Fibroblast of the aortic adventitia (primary cell): ENCODE results near the gene ZFYVE26. TPM values are rescaled to one million over a fixed set of nuclear protein-coding genes. Genes with fewer than 3 reads are reported as not detected.

Experiments used
- DNase-seq: peaks from one replicate; pipeline ENCODE4 v3.0.0-alpha.2; 2010; ENCODE audit warnings: low read depth
- H3K4me3 ChIP-seq: 2 replicates; pipeline ENCODE4 v1.5.1; 2011; ENCODE audit warnings: low read depth, mild to moderate bottlenecking, control low read depth, low read length, moderate library complexity
- total RNA-seq: library from RNA; depleted of rRNA; stranded (reverse); fragments of >200 nt; gene quantifications from 2 replicates; pipeline ENCODE4 v1.2.3, GENCODE V29; 2012; ENCODE audit warnings: low replicate concordance
- TF ChIP-seq, protein P1 (sequence below): IDR thresholded peaks from 2 replicates; pipeline ENCODE4 v1.5.1; 2011; ENCODE audit warnings: mild to moderate bottlenecking, low read length, control low read depth, inconsistent platforms; ENCODE audit not compliant: insufficient read depth

The ZFYVE26 gene
- total RNA-seq, 1 donor, result 30.8 TPM

DNA sequence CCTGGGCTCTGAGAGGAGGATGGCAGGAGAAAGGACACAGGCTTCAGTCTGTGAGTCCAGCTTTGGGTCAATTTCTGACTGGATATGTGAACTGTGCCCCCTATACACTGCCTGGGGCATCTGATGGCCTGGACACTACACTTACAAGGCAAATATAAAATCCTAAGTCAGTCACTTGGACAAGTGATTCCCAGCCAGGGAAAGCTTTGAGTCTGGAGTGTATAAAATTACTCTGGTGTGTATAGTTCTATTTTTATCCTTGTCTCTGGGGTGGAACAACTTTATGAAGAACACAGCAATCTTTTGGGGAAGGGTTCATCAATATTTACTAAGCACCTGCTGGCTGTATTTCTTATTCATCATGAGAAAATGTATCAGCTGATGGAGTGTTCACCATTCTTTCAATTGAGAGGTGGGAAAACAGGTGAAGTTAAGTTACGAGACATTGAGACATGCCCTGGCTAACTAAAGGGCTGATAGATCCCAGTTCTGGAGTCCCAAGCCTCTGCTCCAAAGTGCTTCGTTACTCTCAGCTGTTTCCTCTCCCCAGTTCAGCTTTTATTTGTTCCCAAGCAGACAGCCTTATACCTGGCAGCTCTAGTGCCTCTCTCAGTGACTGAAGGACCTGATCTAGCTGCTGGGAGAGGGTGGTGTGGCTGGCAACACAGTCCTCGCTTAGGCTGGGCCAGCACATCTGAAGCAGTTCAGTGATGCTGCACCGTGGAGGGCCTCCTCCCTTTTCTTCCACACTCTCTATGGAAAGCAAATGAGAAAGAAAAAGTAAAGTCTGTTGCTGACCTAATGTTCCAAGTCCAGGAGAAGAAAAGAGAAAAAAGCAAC lies 30.9 kb downstream of the ZFYVE26 start:
- H3K4me3 ChIP-seq, result no peak overlapping the region
- TF ChIP-seq, protein P1, sequence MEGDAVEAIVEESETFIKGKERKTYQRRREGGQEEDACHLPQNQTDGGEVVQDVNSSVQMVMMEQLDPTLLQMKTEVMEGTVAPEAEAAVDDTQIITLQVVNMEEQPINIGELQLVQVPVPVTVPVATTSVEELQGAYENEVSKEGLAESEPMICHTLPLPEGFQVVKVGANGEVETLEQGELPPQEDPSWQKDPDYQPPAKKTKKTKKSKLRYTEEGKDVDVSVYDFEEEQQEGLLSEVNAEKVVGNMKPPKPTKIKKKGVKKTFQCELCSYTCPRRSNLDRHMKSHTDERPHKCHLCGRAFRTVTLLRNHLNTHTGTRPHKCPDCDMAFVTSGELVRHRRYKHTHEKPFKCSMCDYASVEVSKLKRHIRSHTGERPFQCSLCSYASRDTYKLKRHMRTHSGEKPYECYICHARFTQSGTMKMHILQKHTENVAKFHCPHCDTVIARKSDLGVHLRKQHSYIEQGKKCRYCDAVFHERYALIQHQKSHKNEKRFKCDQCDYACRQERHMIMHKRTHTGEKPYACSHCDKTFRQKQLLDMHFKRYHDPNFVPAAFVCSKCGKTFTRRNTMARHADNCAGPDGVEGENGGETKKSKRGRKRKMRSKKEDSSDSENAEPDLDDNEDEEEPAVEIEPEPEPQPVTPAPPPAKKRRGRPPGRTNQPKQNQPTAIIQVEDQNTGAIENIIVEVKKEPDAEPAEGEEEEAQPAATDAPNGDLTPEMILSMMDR, result no peak
- DNase-seq, result no peak

DNA sequence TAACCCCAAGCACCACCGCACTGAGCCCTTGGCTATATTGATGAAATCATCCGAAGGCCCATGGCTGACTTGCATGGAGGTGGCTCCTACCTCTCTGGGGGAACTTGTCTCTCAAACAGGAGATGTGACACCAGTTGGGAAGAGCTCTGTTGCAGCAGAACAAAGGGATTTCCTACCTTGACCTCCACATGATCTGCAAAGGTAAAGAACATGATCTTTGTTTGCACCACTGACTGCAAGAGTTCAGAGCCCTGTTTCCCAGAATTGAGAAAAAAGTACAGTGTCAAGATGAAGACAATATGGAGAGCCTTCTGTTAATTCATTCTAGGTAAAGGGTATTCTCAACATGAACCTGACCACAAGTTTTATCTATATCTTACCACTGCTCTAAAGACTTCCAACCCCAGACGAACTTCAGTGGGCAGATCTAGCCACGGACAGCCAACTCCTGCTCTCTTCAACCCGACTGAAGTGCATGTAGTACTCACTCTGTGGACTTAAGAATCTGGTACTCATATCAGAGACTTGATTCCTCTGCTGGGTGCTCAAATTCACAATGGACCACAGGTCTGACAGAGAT lies 32.1 kb downstream of the ZFYVE26 start:
- DNase-seq, result no peak
- H3K4me3 ChIP-seq, result no peak overlapping the region
- TF ChIP-seq, protein P1, result no peak

DNA sequence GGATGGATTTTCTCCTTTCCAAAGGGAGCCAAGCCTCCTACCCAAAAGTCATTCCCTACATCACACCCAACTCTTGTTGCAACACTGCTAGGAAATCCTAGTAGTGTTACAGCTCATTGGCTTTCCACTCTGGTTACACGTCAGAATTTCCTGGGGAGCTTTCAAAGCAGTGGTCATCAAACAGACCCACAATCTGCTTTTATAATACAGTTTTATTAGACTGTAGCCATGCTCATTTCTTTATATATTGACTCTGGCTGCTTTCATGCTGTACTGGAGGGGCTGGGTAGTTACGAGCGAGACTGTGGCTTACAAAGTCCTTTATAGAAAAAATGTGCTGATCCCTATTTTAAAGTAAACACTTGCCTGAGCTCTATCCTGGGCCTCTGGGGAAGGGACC lies 34.3 kb downstream of the ZFYVE26 start:
- TF ChIP-seq, protein P1, result no peak
- no peak for DNase-seq
- no peak overlapping the region for H3K4me3 ChIP-seq

DNA sequence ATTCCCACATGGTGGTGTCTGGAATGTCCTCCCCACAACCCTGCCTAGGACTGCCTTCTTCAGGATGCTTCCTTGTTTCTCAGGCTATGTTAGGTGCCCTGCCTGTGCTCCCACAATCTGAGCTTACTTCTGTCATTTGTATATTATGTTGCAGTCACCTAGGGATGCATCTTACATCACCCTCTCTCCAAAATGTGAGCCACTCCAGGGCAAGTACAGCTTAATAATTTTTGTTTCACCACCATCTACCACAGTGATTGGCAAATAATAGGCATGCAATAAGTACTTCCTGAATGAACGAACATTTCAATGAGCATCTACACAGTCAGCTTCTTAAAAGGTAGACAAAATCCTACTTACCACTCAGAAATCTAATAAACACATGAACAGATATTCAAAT lies 37.6 kb downstream of the ZFYVE26 start:
- H3K4me3 ChIP-seq, result no peak overlapping the region
- DNase-seq, result no peak
- TF ChIP-seq, protein P1, result no peak

DNA sequence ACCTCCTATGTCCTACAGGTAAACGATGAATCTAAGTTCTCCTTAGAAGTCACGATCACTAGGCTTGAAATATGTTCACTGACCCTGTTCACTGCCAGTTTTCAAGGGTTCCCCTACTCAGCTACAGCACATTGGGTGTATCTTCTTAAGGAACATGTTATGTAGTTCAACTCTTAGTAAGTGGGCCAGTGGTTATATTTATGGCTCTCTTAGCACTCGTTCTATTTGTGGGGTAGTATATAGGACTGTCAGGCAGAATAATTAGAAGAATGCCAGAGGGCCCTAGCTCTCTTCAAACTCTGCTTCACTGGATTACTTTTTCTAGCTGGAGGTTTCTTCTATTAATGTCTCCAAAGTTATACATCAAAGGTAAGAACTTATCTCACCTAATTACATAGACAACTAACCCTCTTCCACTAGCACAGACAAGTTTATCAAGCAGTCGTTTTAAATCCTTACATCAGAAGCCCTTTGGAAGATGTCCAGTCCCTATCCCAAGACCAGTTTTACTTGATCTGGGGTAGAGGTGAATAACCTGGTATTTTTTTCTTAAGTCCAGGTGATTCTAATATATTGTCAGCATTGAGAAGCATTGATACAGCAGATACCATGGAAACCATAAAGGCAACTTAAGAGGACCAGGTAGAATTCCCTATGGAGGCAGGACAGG lies 39.6 kb downstream of the ZFYVE26 start:
- H3K4me3 ChIP-seq, result no peak overlapping the region
- no peak for DNase-seq
- TF ChIP-seq, protein P1, result no peak

DNA sequence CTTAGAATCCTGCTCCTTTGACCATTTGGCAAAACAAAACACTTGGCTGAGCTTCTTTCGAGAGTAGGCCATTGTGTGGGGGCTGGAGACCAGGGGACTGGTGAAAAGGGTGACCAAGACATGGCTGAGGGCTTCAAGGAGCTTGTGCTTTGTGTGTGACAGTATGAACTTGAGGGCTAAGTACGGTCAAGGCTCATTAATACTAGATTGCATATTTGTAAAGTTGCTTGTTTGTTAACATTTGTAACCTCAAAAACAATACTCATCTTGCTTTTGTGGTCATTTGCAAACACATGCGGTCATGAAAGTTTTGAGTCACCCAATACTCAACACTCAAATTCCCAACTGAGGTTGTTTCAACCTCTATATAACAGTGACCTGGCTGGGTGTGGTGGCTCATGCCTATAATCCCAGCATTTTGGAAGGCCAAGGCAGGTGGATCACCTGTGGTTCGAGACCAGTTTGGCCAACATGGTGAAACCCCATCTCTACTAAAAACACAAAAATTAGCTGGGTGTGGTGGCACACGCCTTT lies 42.5 kb downstream of the ZFYVE26 start:
- TF ChIP-seq, protein P1, result no peak
- DNase-seq, result no peak
- H3K4me3 ChIP-seq, result no peak overlapping the region
